ENCODE measurements around the gene DDX51.

DDX51 gene

GRCh38 chr12:132146772-132147422 is 2.8 kb upstream of the DDX51 start:
- Histone ChIP-seq H3K27me3 (ENCODE audit: insufficient read depth, poor library complexity, severe bottlenecking) (no peaks in the 10 kb centered on the region), H3K4me3 (replicated peaks; ENCODE audit: insufficient read depth, low read length) (no peak overlapping the region), H3K27ac (replicated peaks) (no peak overlapping the region)
- DNase-seq (ENCODE audit: low read depth in 1 of 2, low spot score in 1 of 2) = no peak
- TF ChIP-seq CTCF (IDR thresholded peaks at IDR 0.05; ENCODE audit: insufficient read depth, low read length) = no peak

- no peak overlapping the region for H3K4me3 ChIP-seq (replicated peaks; ENCODE audit: insufficient read depth, low read length)
- DNase-seq (ENCODE audit: low read depth in 1 of 2, low spot score in 1 of 2) = no peak
- no peaks in the 10 kb centered on the region for H3K27me3 ChIP-seq (ENCODE audit: insufficient read depth, poor library complexity, severe bottlenecking)
- H3K27ac ChIP-seq (replicated peaks) = no peak overlapping the region
- TF ChIP-seq SPI1 (IDR thresholded peaks at IDR 0.05; ENCODE audit: borderline replicate concordance, low read depth) = no peak
- no peak for TF ChIP-seq POLR2AphosphoS5 (IDR thresholded peaks at IDR 0.05; ENCODE audit: low read depth)
- no peak for TF ChIP-seq CTCF (IDR thresholded peaks at IDR 0.05; ENCODE audit: insufficient read depth, low read length)
- TF ChIP-seq REST (IDR thresholded peaks at IDR 0.05; ENCODE audit: insufficient replicate concordance, low read depth) = no peak
- TF ChIP-seq GABPA (IDR thresholded peaks at IDR 0.05; ENCODE audit: low read depth) = no peak
Observed at GRCh38 chr12:132146098-132146497, 2.0 kb upstream of the DDX51 start.

GRCh38 chr12:132145334-132145733 is 1.2 kb upstream of the DDX51 start:
- Histone ChIP-seq H3K27me3 (ENCODE audit: insufficient read depth, poor library complexity, severe bottlenecking) (no peaks in the 10 kb centered on the region), H3K27ac (replicated peaks) (peak overlapping the region; percentile 74; the same call in 1 of the 2 replicates), H3K4me3 (replicated peaks; ENCODE audit: insufficient read depth, low read length) (peak overlapping the region; percentile 100)
- no peak for TF ChIP-seq REST (IDR thresholded peaks at IDR 0.05; ENCODE audit: insufficient replicate concordance, low read depth)
- TF ChIP-seq POLR2AphosphoS5 (IDR thresholded peaks at IDR 0.05; ENCODE audit: low read depth) = no peak
- TF ChIP-seq GABPA (IDR thresholded peaks at IDR 0.05; ENCODE audit: low read depth) = no peak
- no peak for TF ChIP-seq SPI1 (IDR thresholded peaks at IDR 0.05; ENCODE audit: borderline replicate concordance, low read depth)
- no peak for TF ChIP-seq CTCF (IDR thresholded peaks at IDR 0.05; ENCODE audit: insufficient read depth, low read length)
- DNase-seq (ENCODE audit: low read depth in 1 of 2, low spot score in 1 of 2) = no peak

- DNase-seq (ENCODE audit: low read depth in 1 of 2, low spot score in 1 of 2) = no peak
- Histone ChIP-seq H3K27ac (replicated peaks) (peak overlapping the region; percentile 74), H3K4me3 (replicated peaks; ENCODE audit: insufficient read depth, low read length) (peak overlapping the region; percentile 100), H3K27me3 (ENCODE audit: insufficient read depth, poor library complexity, severe bottlenecking) (no peaks in the 10 kb centered on the region)
- TF ChIP-seq POLR2AphosphoS5 (IDR thresholded peaks at IDR 0.05; ENCODE audit: low read depth) = no peak
- no peak for TF ChIP-seq REST (IDR thresholded peaks at IDR 0.05; ENCODE audit: insufficient replicate concordance, low read depth)
- TF ChIP-seq CTCF (IDR thresholded peaks at IDR 0.05; ENCODE audit: insufficient read depth, low read length) = no peak
- no peak for TF ChIP-seq SPI1 (IDR thresholded peaks at IDR 0.05; ENCODE audit: borderline replicate concordance, low read depth)
- no peak for TF ChIP-seq GABPA (IDR thresholded peaks at IDR 0.05; ENCODE audit: low read depth)
Observed at GRCh38 chr12:132144810-132145168, 670 bp upstream of the DDX51 start.
